HepG2 (cell line): ENCODE results near the gene KMT2B. TPM values are rescaled to one million over a fixed set of nuclear protein-coding genes. Genes with fewer than 3 reads are reported as not detected.

Experiments used
- E2F5 ChIP-seq: sonication (generic); formaldehyde crosslinking; conservative IDR thresholded peaks from 2 replicates; pipeline ENCODE4 v1.4.0; 2020; ENCODE audit warnings: missing genetic modification reagents
- IRX3 ChIP-seq: sonication (generic); formaldehyde crosslinking; IDR thresholded peaks from 2 replicates; pipeline ENCODE4 v1.8.1; 2023; ENCODE audit warnings: mild to moderate bottlenecking, low read depth, missing genetic modification reagents, borderline replicate concordance
- ISL2 ChIP-seq: sonication (generic); formaldehyde crosslinking; IDR thresholded peaks from 2 replicates; pipeline ENCODE4 v1.5.0; 2020; ENCODE audit warnings: missing genetic modification reagents
- NONO ChIP-seq, 2 experiments: fragments of 450-650 bp in 1 of 2; sonication (generic) in 1 of 2; formaldehyde crosslinking in 1 of 2; IDR thresholded peaks in 1 of 2; conservative IDR thresholded peaks in 1 of 2; 2 replicates each; pipeline versions ENCODE4 v1.6.1 to v1.8.0; 2017 to 2022; ENCODE audit warnings: mild to moderate bottlenecking in 1 of 2, missing genetic modification reagents in 1 of 2, moderate library complexity in 1 of 2
- NR2F2 ChIP-seq: IDR thresholded peaks from 2 replicates; pipeline ENCODE4 v1.6.1; 2012; ENCODE audit warnings: low read depth, inconsistent platforms, borderline replicate concordance
- PAXIP1 ChIP-seq: sonication (generic); formaldehyde crosslinking; conservative IDR thresholded peaks from 2 replicates; pipeline ENCODE4 v1.4.0; 2020; ENCODE audit warnings: mild to moderate bottlenecking, missing genetic modification reagents, moderate library complexity
- RELA ChIP-seq: sonication (generic); formaldehyde crosslinking; IDR thresholded peaks from 2 replicates; pipeline ENCODE4 v1.4.0; 2020; ENCODE audit warnings: missing genetic modification reagents
- SATB2 ChIP-seq: sonication (generic); formaldehyde crosslinking; IDR thresholded peaks from 2 replicates; pipeline ENCODE4 v1.5.0; 2020; ENCODE audit warnings: missing genetic modification reagents
- ZBTB2 ChIP-seq: sonication (generic); formaldehyde crosslinking; IDR thresholded peaks from 2 replicates; pipeline ENCODE4 v1.8.0; 2022; ENCODE audit warnings: low read depth, missing genetic modification reagents
- ZBTB7A ChIP-seq: sonication (generic); formaldehyde crosslinking; IDR thresholded peaks from 2 replicates; pipeline ENCODE4 v1.8.0; 2022; ENCODE audit warnings: mild to moderate bottlenecking, missing genetic modification reagents
- ZHX2 ChIP-seq, 2 experiments: sonication (generic) in 1 of 2; formaldehyde crosslinking in 1 of 2; IDR thresholded peaks; 2 replicates each; pipeline versions ENCODE4 v1.6.1 to v1.9.0; 2014 to 2022; ENCODE audit warnings: antibody characterized with exemption in 1 of 2, borderline replicate concordance in 1 of 2, inconsistent platforms in 1 of 2, low read depth in 1 of 2, missing genetic modification reagents in 1 of 2
- ZNF276 ChIP-seq: sonication (generic); formaldehyde crosslinking; IDR thresholded peaks from 2 replicates; pipeline ENCODE4 v1.4.0; 2020; ENCODE audit warnings: mild to moderate bottlenecking, low read depth, missing genetic modification reagents
- polyA plus RNA-seq, 8 experiments: library from polyadenylated mRNA; depleted of rRNA in 3 of 8; stranded (reverse) in 7 of 8; unstranded in 1 of 8; fragments of >200 nt; fragmentation: Illumina TruSeq in 4 of 8; extraction: Trizol in 4 of 8; gene quantifications; 2 replicates each; pipeline versions ENCODE4 v1.2.1 to v1.2.3, GENCODE V29; 2011 to 2016; ENCODE audit warnings: low read depth in 4 of 8, missing spikeins in 1 of 8, mixed read lengths in 1 of 8; ENCODE audit not compliant: insufficient read depth in 1 of 8
- total RNA-seq, 5 experiments: library from RNA; depleted of rRNA; stranded (reverse); fragments of >200 nt; fragmentation: Illumina TruSeq; extraction: Trizol; gene quantifications; 2 replicates each; pipeline ENCODE4 v1.2.3, GENCODE V29; 2016; ENCODE audit warnings: low read depth in 1 of 5

KMT2B gene
- total and polyA plus RNA-seq, 2 of the 13 experiments (the other 11 are each of a cell fraction or from before 2014, with no cell fraction given) = 6.2 to 16.9 TPM

- peak; percentile 41; the same call in 1 of the 2 replicates for TF ChIP-seq ZNF276 (CRISPR knock-in tag)
- no peak for TF ChIP-seq E2F5
- no peak for TF ChIP-seq ZHX2 (IDR thresholded peaks at IDR 0.05; ENCODE audit: low read depth)
- TF ChIP-seq ZHX2 (CRISPR knock-in tag; IDR thresholded peaks at IDR 0.05; ENCODE audit: borderline replicate concordance) = 0 out of 2 replicates have a peak, but pooled peaks have one; percentile 17
- no peak; the same call in 1 of the 2 replicates for TF ChIP-seq RELA (CRISPR knock-in tag)
- TF ChIP-seq IRX3 = 0 out of 2 replicates have a peak, but pooled peaks have one; percentile 23
- TF ChIP-seq ZBTB7A (CRISPR knock-in tag) = peak; percentile 68; the same call in 1 of the 2 replicates
- no peak for TF ChIP-seq ZBTB2 (CRISPR knock-in tag)
- TF ChIP-seq ISL2 (CRISPR knock-in tag) = peak; percentile 48; the same call in 1 of the 2 replicates
- 0 out of 2 replicates have a peak, but pooled peaks have one; percentile 54 for TF ChIP-seq SATB2 (CRISPR knock-in tag)
- TF ChIP-seq PAXIP1 (CRISPR knock-in tag) = peak; percentile 21; the same call in 1 of the 2 replicates
- no peak for TF ChIP-seq NR2F2
- no peak for TF ChIP-seq NONO (IDR thresholded peaks at IDR 0.05)
- peak; percentile 28; the same call in 1 of the 2 replicates for TF ChIP-seq NONO (CRISPR knock-in tag; conservative IDR thresholded peaks at IDR 0.05)
Observed at GRCh38 chr19:35716801-35717664, 770 bp upstream of the KMT2B start (continued).
